ENCODE results near the gene ZNF234.
A peak's percentile ranks its signal among the peaks of the same experiment; 100 is the strongest.
"Not testable (repeated sequence)": the region's sequence is repeated elsewhere in the genome, so short reads cannot be mapped to it uniquely, and the experiment has no call there.

Gene ZNF234

GRCh38 chr19:44190020-44190419, 48.7 kb downstream of the ZNF234 start:
- DNase-seq: no peak

DNA sequence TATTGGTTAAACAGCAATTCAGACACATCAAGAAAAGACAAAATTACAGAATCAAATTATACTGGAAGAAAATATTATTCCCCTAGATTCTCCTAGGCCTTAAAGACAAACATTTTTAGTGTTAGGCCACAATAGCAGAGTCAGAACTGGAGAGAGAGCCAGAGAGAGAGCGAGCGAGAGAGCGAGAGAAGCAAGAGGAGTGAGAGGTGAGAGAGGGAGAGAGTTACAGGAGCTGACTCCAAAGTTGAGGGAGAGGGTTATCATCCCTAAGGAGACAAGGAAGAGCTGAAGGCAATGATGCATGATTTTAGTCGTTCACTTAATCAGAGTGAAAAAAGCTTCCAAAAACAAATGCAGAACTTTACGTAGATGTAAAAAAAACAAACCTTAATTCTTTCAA, 50.8 kb downstream of the ZNF234 start:
- no peak for DNase-seq

GRCh38 chr19:44196772-44197171, 55.4 kb downstream of the ZNF234 start:
- DNase-seq: no peak

DNA sequence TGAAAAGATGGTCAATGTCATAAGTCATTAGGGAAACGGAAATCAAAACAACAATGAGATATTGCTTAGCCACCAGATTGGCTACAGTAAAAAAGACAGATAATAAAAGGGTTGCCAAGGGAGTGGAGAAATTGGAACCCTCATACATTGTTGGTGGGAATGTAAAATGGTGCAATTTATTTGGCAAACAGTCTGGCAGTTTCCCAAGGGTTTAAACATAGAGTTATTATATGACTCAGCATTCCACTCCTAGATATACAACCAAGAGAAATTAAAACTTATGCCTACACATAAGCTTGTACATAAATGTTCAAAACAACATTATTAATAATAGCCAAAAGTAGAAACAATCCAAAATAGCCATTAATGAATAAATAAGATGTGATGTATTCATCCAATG, 61.1 kb downstream of the ZNF234 start:
- DNase-seq: no peak

DNA sequence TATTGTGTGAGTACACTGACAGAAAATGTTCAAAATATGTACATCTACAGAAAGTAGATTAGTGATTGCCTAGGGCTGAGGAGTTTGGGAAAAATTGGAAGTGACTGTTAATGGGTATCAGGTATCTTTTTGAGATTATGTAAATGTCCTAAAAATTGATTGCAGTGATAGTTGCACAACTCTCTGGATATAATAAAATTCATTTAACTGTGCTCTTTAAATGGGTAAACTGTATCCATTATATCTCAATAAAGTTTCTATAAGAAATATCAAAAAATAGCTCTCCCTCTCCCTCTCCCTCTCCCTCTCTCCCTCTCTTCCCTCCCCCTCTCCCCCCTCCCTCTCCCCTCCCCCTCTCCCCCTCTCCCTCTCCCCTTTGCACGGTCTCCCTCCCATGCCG, 61.6 kb downstream of the ZNF234 start:
- DNase-seq: no peak

- not testable (repeated sequence) for DNase-seq
Observed at GRCh38 chr19:44203877-44204276, 62.5 kb downstream of the ZNF234 start.

DNA sequence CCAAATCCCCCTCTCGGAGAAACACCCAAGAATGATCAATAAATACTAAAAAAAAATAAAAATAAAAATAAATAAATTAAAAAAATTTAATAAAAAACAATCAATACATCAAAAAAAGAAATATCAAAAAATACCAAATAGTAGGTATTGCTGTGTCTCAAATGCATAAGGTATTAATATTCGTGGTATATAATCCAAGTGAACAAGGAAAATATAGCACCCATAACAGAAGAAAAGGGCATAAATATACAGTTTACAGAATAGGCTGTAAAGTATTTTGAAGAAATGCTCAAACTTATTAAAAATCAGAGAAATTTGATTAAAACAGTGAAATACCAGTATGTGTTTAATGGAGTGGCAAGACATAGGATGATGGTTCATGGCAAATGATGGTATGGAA, 63.4 kb downstream of the ZNF234 start:
- DNase-seq: no peak

DNA sequence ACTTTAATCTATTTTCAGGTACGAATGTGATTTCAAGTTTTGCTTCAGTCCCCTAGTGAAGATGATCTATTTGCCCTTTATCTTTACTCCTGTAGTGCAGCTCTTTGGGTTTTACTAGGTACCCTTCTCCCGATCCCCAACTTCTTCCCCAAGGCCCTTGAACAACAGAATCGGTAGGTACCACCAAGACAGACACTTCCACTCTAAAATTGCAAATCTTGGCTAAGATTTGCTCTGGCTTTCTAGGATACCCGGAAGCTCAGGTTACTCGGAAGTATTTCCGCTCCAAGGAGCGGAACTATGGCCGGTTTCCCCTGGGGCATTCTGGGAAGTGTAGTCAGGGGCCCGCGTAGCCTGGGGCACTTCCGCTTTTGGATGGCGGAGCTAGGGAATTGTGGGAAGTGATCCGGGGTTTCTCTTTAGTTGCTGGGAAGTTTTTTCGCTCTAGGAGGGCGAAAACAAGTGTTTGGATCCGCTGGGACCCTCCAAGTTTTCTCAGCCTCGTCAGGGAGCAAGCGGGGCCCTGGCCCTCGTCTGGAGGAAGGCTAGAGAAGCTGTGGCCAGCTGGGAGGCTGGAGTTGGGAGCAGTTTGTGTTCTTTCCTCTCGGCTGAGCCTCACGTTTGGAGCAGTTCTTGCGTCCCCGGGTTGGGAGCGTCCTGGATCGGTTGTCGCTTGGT, 65.9 kb downstream of the ZNF234 start:
- DNase-seq: peak; percentile 76

Data from stimulated activated naive CD4-positive, alpha-beta T cell treated with Interleukin-2 at 50 U/mL for 16 hours (primary cell).